ENCODE results near the gene DNAJB6.

DNAJB6 gene

DNA sequence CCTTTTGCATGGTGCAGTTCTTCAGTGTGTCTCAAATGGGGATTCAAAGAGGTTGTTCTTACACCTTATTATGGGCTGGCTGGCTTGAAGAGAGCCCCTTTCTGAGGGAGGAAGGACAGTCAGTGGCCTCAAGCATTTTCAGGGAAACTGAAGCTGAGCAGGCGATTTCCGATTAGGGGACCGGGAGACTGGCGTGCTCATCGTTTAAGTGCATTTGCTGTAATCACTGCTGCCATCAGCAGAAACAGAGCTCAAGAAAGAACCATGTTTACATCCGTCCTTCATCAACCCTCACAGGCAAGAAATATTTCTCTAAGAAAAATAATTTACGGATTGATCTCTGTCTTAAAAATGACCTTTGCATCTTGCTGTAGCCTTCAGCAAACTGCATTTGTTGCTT, 32.2 kb downstream of the DNAJB6 start:
- DNase-seq: no peak

- DNase-seq: no peak
Measured at GRCh38 chr7:157370742-157371141, 33.9 kb downstream of the DNAJB6 start.

GRCh38 chr7:157371296-157371695, 34.5 kb downstream of the DNAJB6 start:
- no peak for DNase-seq

DNA sequence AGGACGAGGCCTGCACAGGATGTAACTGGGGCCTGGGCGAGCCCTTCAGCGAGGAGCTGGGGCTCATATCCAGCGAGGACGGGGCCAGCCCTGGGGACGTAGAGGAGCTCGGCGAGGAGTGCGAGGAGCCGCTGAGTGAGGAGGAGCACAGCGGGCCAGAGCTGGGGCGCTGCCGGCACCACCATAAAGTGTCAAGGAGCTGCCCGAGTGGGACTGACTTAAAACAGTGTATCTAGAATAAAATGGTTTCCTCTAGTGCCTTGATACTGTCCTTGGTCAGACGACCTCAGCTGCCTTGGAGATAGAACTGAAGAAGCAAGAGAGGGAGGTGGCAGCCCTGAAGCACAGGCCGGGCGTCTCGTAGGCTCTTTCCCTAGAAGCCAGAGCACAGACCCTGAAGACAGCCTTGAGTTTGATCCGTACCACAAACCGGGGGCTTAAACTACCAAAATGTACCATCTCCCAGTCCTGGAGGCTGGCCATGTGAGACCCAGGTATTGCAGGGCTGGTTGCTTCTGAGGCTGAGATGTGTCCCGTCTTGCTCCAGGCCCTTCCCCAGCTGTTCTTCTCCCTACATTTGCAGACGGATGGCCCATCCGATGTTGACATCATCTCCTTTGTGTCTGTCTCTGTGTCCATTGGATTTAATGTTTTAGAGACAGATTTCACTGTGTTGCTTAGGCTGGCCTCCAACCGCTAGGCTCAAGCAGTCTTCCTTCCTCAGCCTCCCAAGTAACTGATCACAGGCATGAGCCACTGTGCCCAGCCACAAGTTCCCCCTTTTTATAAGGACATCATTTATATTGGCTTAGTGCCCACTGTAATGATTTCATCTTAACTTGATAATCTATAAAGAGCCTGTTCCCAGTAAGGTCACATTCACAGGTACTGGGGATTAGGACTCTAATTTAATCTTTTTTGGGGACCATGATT, 35.8 kb downstream of the DNAJB6 start:
- DNase-seq: no peak

DNA sequence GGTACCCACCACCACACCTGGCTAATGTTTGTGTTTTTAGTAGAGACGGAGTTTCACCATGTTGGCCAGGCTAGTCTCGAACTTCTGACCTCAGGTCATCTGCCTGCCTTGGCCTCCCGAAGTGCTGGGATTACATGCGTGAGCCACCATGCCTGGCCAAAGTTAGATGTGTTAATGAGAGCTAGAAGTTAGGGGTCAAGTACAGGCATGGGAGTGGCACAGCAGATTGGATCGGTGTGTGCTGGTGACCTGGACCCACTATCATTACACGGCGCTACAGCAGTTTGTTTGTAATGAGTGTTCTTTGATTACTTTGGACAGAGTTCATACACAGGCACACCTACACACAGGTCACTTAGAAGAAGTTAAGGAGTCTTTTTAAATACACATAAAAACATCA, 36.7 kb downstream of the DNAJB6 start:
- DNase-seq: no peak

GRCh38 chr7:157375410-157375809, 38.6 kb downstream of the DNAJB6 start:
- no peak for DNase-seq

GRCh38 chr7:157377436-157378124, 40.8 kb downstream of the DNAJB6 start:
- DNase-seq: peak in 1 of 14 donors; percentile 13

DNA sequence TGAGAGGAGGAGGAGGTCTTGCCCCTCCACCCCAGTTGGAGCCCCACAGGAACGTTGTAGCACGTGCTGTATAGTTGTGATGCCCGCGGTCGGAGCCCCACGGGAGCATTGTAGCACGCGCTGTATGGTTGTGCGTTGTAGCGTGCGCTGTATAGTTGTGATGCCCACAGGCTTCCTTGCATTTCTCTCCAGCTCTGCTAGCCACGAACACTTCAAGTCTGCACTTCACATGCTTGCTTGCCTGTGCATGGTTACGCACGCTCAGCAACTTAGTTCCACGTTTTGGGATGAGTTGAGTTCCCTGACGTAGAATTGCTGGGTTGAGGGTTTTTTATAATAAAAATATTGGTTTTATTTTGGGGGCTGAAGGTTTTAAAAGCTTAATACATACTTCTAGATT, 41.6 kb downstream of the DNAJB6 start:
- no peak for DNase-seq

DNA sequence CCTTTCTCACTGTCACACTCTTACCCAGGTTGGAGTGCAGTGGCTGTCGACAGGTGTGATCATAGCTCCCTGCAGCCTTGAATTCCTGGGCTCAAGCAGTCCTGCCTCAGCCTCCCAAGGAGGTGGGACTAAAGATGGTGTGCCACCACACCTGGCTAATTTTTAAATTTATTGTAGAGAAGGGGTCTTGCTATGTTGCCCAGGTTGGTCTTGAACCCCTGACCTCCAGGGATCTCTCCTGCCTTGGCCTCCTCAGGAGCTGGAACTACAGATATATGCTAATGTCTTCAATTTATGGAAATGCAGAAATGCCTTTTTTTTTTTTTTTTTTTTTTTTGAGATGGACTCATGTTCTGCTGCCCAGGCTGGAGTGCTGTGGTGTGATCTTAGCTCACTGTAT, 42.7 kb downstream of the DNAJB6 start:
- no peak for DNase-seq

DNA sequence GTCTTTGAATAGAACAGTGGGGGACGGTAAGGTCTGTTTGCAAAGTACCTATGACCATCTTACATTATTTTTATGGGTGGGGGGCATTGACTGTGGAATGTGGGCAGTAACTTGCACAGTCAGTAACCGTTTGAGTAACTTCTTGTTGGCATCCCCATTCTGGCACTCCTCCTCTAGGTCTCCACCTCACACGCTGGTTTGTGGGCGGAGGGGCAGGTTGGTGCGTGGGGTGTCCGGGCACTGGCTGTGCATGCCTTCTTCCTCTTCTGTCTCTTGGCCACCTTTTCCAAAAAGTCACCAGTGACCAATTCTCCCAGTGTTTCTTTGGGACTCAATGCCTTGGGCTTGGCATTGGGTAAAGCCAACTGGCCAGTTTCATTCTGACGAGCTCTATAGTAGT, 43.6 kb downstream of the DNAJB6 start:
- no peak for DNase-seq

DNA sequence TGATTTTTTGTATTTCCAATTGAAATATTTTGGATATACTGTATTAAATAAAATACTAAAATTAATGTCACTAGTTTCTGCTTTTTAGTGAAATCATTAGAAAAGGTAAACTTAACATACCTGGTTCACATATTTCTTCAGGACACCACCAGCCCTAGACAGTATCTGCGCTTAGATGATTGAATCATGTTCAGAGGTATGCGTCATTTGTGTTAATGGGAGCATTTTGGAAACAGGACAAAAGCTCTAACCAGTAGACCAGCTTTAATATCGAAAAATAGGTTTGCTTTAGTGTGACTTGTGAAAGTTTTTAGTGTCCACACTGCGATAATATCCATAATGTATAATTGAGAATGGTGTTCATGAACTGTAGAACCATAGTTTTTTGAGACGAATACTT, 47.1 kb downstream of the DNAJB6 start:
- no peak for DNase-seq

DNA sequence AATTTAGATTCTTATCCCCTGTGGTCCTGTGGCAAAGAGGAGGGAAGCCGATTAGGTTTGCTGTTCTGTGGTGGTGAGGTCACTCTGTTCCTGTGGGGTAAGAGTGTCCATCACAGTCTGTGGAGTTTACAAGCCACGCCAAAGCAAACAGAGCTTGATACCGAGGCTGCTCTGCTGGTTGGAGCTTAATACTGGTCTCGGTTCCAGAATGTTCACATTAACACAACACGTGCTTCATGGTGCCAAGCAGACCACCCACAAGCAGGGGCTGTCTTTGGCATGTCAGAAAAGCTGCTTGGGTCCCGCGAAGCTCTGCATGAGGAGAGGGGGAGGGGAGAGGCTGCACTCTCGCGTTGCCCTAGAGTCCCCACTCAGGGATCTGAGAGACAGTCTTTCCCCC, 47.5 kb downstream of the DNAJB6 start:
- DNase-seq: no peak

DNA sequence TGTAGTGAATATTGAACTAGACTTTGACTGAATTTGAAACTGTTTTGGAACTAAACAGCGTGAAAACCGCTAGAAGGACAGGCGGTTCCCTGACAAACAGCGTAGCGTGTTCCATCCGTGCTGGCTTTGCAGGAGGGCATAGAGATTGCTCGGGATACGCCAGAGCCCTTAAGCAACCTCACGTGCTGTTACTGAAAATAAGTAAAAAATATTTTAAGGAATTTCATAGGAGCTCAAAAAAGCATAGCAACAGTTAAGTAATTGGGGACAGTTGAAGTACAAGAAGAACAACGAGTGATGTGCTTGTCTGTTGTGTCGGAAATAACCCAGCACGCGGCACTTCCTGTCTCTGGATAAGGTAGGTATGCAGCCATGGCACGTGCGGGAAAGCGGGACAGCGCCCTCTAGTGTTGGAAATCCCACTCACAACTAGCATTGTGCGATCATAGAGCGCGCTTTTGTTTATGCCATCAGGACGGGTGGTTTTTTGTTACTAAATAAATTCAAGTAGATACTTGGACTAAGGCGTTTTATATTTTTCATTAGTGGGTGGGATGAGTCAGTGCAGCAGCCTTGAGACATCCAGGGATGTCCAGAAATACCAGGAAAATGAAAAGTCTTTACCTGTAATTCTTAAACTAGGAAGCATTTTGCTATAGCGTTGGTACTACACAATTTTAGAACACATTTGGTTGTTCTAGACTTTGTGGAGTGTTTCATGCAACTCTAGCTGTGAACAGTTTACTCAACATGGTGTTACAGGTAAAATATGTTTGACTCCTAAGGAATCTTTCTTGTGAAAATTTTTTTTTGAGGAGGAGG, 50.4 kb downstream of the DNAJB6 start:
- peak in 10 of 14 donors; percentile 7 to 53 (median 31) for DNase-seq

DNA sequence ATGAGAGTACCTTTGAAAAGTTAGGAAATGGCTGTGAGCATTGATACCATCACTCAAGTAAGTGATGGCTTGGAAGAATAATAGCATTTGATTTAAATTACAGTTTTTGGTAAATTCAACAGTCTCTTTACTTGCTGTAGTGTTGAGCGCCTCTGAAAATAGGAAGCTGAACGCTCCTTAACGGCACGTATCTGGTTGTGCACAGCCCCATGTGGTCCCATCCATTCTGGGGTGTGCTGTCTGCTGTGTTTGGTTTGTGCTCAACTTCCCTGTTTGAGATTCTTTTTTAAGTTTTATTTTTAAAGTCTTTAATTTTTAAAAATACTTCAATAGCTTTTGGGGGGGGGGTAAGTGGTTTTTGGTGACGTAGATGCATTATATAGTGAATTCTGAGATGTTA, 51.5 kb downstream of the DNAJB6 start:
- no peak for DNase-seq

DNA sequence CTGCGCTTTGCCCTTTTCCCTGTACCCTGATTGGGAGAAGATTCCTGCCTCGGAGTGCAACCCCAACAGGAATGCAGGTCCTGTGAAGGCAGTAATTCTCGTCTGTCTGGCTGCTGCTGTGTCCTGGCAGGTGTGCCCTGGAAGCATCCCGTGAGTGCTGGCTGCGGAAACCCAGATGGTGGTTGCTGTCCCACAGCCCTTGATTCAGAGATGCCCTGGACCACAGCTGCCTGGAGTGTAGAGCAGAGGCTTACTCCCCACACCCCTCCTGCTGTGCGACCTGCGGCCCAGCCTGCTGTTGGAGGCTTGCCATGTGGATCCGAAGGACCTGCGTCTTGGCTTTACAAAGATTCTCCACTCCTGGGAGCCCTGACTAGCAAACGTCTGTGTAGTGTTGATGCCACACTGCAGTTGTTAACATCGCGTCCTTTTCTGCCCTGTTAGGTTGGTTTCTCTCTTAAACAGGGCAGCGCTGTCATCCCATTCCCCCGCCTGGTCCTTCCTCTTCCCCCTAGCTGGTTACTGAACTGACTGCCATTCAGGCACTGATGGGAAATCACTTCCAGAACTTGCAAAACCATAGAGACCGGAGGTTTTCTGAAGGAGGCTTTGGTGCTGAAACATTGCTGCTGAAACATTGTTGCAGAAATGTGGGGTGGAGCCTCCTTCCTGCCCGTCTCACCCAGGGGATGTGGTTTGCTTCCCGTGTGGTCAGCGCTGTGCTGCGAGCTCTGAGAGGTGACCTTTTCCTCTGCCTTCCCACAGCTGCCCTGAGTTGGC, 53.3 kb downstream of the DNAJB6 start:
- no peak for DNase-seq

DNA sequence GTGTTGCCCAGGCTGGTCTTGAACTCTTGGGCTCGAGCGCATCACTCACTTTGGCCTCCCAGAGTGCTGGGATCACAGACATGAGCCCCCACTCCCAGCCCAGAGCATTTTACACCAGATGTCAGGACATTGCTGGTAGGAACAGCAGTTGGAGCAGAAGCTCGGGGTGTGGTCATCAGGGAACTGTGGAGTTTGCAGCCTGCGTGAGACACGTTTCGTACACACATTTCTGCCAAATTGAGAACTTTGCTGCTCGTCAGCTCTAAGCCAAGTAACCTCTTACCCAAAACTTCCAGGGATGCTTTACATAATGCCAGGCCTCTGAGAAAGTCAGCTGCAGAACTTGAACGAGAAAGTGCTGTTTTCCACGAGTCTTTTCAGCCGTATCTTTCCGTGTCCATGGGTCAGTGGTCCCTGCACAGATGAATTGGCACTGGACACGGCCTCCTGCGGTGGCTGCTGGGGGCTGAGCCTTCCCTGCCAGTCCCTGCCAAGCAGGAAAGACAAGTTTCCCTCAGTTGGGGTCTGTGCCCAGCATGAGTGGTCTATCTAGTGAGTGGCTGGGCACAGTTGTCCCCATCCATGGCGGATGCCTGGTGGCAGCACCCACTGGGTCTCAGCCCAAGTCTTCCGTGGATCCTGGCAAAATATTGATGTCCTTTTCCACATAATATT, 54.4 kb downstream of the DNAJB6 start:
- DNase-seq: no peak

GRCh38 chr7:157392256-157393037, 55.6 kb downstream of the DNAJB6 start:
- no peak for DNase-seq

DNA sequence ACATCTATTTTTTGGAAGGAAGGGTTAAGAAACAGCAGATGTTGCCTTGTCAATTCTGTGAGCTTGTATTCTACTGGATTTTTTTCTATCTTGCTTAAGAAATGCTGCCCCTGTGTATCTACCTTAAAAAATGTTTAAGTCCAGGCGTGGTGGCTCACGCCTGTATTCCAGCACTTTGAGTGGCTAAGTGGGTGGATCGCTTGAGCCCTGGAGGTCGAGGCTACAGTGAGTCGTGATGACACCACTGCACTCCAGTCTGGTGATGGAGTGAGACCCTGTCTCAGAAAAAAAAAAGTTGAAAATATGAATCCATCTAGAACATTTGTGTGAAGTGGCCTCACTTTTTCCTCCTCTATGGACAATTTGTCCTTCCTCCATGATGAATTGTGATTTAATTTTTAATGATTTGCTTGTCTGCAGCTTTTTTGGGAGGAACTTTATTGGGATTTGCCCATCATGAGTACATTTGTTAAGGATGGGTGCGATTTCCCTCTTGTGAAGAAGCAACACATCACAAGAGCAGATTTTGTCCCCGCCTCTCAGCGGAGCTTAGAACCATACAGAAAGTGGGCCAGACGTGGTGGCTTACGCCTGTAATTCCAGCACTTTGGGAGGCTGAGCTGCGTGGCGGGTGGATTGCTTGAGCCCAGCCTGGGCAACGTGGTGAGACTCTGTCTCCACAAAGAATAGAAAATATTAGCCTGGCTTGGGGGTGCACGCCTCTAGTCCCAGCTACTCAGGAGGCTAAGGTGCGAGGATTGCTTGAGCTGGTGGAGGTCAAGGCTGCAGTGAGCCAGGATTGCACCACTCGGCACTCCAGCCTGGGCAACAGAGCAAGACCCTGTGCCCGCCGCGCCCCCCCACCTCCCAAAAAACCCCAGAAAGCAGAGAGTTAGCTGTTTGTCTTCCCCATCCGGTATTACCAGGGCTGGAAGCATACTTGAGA, 57.7 kb downstream of the DNAJB6 start:
- no peak for DNase-seq

DNA sequence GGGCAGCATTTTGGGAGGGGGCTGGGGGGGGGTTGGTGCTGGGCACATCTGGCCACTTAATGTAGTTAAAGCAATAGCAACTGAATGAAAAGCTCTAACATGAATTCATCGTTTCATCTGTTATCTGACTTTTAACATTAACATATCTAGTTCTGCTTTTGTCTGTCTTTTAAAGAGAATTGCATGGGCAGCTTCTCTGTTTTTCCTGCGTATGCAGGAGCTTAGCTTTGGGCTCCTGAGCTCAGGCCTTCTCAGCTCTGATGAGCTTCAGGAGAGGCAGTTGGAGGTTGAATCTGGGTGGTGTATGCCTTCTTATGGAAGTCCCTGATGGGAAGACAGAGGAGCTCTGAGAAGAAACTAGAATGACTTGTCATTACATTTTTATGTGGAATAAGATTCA, 58.4 kb downstream of the DNAJB6 start:
- no peak for DNase-seq

Data from C1 segment of cervical spinal cord (tissue), 14 donors.